Neural cell (in vitro differentiated cells): ENCODE results near the gene ADSS2. TPM values are rescaled to one million over a fixed set of nuclear protein-coding genes. Genes with fewer than 3 reads are reported as not detected.

ENCODE experiments used
- H2AFZ ChIP-seq: fragments of 200-600, 300-800 bp; sonication (generic), shearing (Covaris generic); 2 replicates; pipeline ENCODE4 v1.6.0; 2014; ENCODE audit warnings: low read depth, mild to moderate bottlenecking, antibody characterized with exemption, low read length, moderate library complexity
- H3F3A ChIP-seq: fragments of 200-600 bp; shearing (Covaris generic); 2 replicates; pipeline ENCODE4 v1.6.1; 2016; ENCODE audit warnings: mild to moderate bottlenecking, moderate library complexity, mixed read lengths, antibody characterized with exemption, low read length; ENCODE audit not compliant: insufficient read depth, poor library complexity, severe bottlenecking
- H3K27ac ChIP-seq: fragments of 200-600, 300-800 bp; sonication (generic), shearing (Covaris generic); 2 replicates; pipeline ENCODE4 v1.5.1; 2014; ENCODE audit warnings: mild to moderate bottlenecking, low read length, moderate library complexity
- H3K27me3 ChIP-seq: fragments of 300-800, 200-600 bp; sonication (generic), shearing (Covaris generic); 2 replicates; pipeline ENCODE4 v1.6.0; 2014; ENCODE audit warnings: mild to moderate bottlenecking, low read depth, low read length, moderate library complexity; ENCODE audit not compliant: insufficient read depth
- H3K36me3 ChIP-seq: fragments of 300-800, 200-600 bp; sonication (generic), shearing (Covaris generic); 2 replicates; pipeline ENCODE4 v1.5.1; 2014; ENCODE audit warnings: mild to moderate bottlenecking, antibody characterized with exemption, low read length, moderate library complexity; ENCODE audit not compliant: insufficient read depth
- H3K4me2 ChIP-seq: fragments of 300-800, 200-600 bp; sonication (generic), shearing (Covaris generic); 2 replicates; pipeline ENCODE4 v1.6.0; 2014; ENCODE audit warnings: mild to moderate bottlenecking, low read length
- H3K4me3 ChIP-seq: fragments of 300-800, 200-600 bp; sonication (generic), shearing (Covaris generic); 2 replicates; pipeline ENCODE4 v1.5.1; 2014; ENCODE audit warnings: mild to moderate bottlenecking, low read length, moderate library complexity
- H3K79me2 ChIP-seq: fragments of 200-600 bp; shearing (Covaris generic); replicated peaks from 2 replicates; pipeline ENCODE4 v1.6.0; 2014; ENCODE audit warnings: mild to moderate bottlenecking, low read length, moderate library complexity; ENCODE audit not compliant: insufficient read depth
- H3K9ac ChIP-seq: fragments of 300-800, 200-600 bp; sonication (generic), shearing (Covaris generic); 2 replicates; pipeline ENCODE4 v1.6.1; 2016; ENCODE audit warnings: mild to moderate bottlenecking, low read length, mixed read lengths
- H3K9me2 ChIP-seq: fragments of 200-600 bp; shearing (Covaris generic); 2 replicates; pipeline ENCODE4 v1.6.1; 2016; ENCODE audit warnings: mild to moderate bottlenecking, low read length, mixed read lengths; ENCODE audit not compliant: insufficient read depth
- H3K9me3 ChIP-seq: fragments of 200-600, 300-800 bp; sonication (generic), shearing (Covaris generic); 2 replicates; pipeline ENCODE4 v1.6.1; 2016; ENCODE audit warnings: mild to moderate bottlenecking, mixed run types, low read length, moderate library complexity, mixed read lengths
- H4K20me1 ChIP-seq: fragments of 200-600 bp; shearing (Covaris generic); 2 replicates; pipeline ENCODE4 v1.6.1; 2016; ENCODE audit warnings: mild to moderate bottlenecking, mixed run types; ENCODE audit not compliant: insufficient read depth
- CTCF ChIP-seq: fragments of 450-650 bp; IDR thresholded peaks from 2 replicates; pipeline ENCODE4 v1.5.1; 2014; ENCODE audit warnings: antibody characterized with exemption, mild to moderate bottlenecking, moderate library complexity; ENCODE audit not compliant: poor library complexity, severe bottlenecking
- EP300 ChIP-seq: fragments of 450-650 bp; conservative IDR thresholded peaks from 2 replicates; pipeline ENCODE4 v1.6.1; 2014; ENCODE audit warnings: antibody characterized with exemption, mild to moderate bottlenecking, moderate library complexity; ENCODE audit not compliant: poor library complexity, severe bottlenecking
- EZH2 ChIP-seq: fragments of 200-600, 300-800 bp; shearing (Covaris generic), sonication (generic); IDR thresholded peaks from 2 replicates; pipeline ENCODE4 v1.6.1; 2014; ENCODE audit warnings: antibody characterized with exemption, low read length, borderline replicate concordance, mild to moderate bottlenecking; ENCODE audit not compliant: insufficient read depth, poor library complexity, severe bottlenecking
- MXI1 ChIP-seq: fragments of 450-650 bp; conservative IDR thresholded peaks from 2 replicates; pipeline ENCODE4 v1.6.1; 2014; ENCODE audit warnings: antibody characterized with exemption, mild to moderate bottlenecking; ENCODE audit not compliant: poor library complexity, severe bottlenecking
- POLR2AphosphoS5 ChIP-seq: IDR thresholded peaks from 2 replicates; pipeline ENCODE4 v1.6.1; 2012
- RAD21 ChIP-seq: fragments of 450-650 bp; conservative IDR thresholded peaks from 2 replicates; pipeline ENCODE4 v1.6.1; 2014; ENCODE audit warnings: antibody characterized with exemption, mild to moderate bottlenecking, moderate library complexity
- REST ChIP-seq: IDR thresholded peaks from 2 replicates; pipeline ENCODE4 v1.6.1; 2012; ENCODE audit warnings: borderline replicate concordance
- SMC3 ChIP-seq: fragments of 450-650 bp; conservative IDR thresholded peaks from 2 replicates; pipeline ENCODE4 v1.6.1; 2014; ENCODE audit warnings: antibody characterized with exemption, mild to moderate bottlenecking, moderate library complexity; ENCODE audit not compliant: poor library complexity
- TAF1 ChIP-seq: IDR thresholded peaks from 2 replicates; pipeline ENCODE4 v1.6.1; 2012; ENCODE audit warnings: low read depth
- polyA plus RNA-seq: library from polyadenylated mRNA; depleted of rRNA; stranded (reverse); fragments of >200 nt; gene quantifications from 2 replicates; pipeline ENCODE4 v1.2.3, GENCODE V29; 2014

ADSS2 gene
- polyA plus RNA-seq, 1 donor from 2014 or later, result 86.1 TPM

- H3K4me2 ChIP-seq, result peak overlapping the region; percentile 86
- H2AFZ ChIP-seq, result no peak overlapping the region
- H3K9me3 ChIP-seq, result no peaks in the 10 kb centered on the region
- H3F3A ChIP-seq, result no peaks in the 10 kb centered on the region
- H4K20me1 ChIP-seq, result no peaks in the 10 kb centered on the region
- H3K9ac ChIP-seq, result no peak overlapping the region
- TF ChIP-seq EZH2 (no peak), REST (no peak), POLR2AphosphoS5 (no peak), EP300 (no peak), SMC3 (no peak), CTCF (no peak), TAF1 (no peak), MXI1 (no peak), RAD21 (no peak)
- no peaks in the 10 kb centered on the region for H3K36me3 ChIP-seq
- H3K27ac ChIP-seq, result peak overlapping the region; percentile 85
- H3K27me3 ChIP-seq, result no peaks in the 10 kb centered on the region
- peaks cover 54% of the 10 kb centered on the region for H3K79me2 ChIP-seq
- no peaks in the 10 kb centered on the region for H3K9me2 ChIP-seq
- H3K4me3 ChIP-seq, result peak overlapping the region; percentile 88
These were observed 3.3 kb downstream of the ADSS2 start for GRCh38 chr1:244448279-244449036.

- Histone ChIP-seq H4K20me1 (no peaks in the 10 kb centered on the region), H3K27ac (no peak overlapping the region), H3K79me2 (peaks cover 62% of the 10 kb centered on the region), H3K9me2 (no peaks in the 10 kb centered on the region), H3K36me3 (no peaks in the 10 kb centered on the region), H3K9ac (no peak overlapping the region), H2AFZ (no peak overlapping the region), H3K27me3 (no peaks in the 10 kb centered on the region), H3K9me3 (no peaks in the 10 kb centered on the region), H3K4me3 (peak overlapping the region; percentile 26), H3F3A (no peaks in the 10 kb centered on the region), H3K4me2 (no peak overlapping the region)
- TF ChIP-seq POLR2AphosphoS5 (no peak), CTCF (no peak), EZH2 (no peak)
These were observed 4.2 kb downstream of the ADSS2 start for GRCh38 chr1:244447552-244447951.
